HepG2 (cell line): ENCODE measurements around the gene UBE2B. TPM values are rescaled to one million over a fixed set of nuclear protein-coding genes. Genes with fewer than 3 reads are reported as not detected.
A peak's percentile ranks its signal among the peaks of the same experiment; 100 is the strongest.

Experiments used
- CBX2 ChIP-seq, 2 experiments: fragments of 200-600 bp in 1 of 2; sonication (generic); formaldehyde crosslinking in 1 of 2; IDR thresholded peaks; 2 replicates each; pipeline versions ENCODE4 v1.7.0 to v1.8.1; 2018 to 2022; ENCODE audit warnings: low read depth in 2 of 2, low read length in 1 of 2, mild to moderate bottlenecking in 1 of 2, missing genetic modification reagents in 1 of 2
- HNF4G ChIP-seq, 2 experiments: sonication (generic) in 1 of 2; formaldehyde crosslinking in 1 of 2; IDR thresholded peaks; 2 replicates each; pipeline versions ENCODE4 v1.4.0 to v1.6.1; 2011 to 2020; ENCODE audit warnings: borderline replicate concordance in 2 of 2, low read depth in 2 of 2, mild to moderate bottlenecking in 2 of 2, low read length in 1 of 2, missing genetic modification reagents in 1 of 2, moderate library complexity in 1 of 2
- HOXA7 ChIP-seq: sonication (generic); formaldehyde crosslinking; IDR thresholded peaks from 2 replicates; pipeline ENCODE4 v1.8.1; 2022; ENCODE audit warnings: mild to moderate bottlenecking, missing genetic modification reagents, moderate library complexity
- ISX ChIP-seq: sonication (generic); formaldehyde crosslinking; conservative IDR thresholded peaks from 2 replicates; pipeline ENCODE4 v1.5.0; 2020; ENCODE audit warnings: missing genetic modification reagents
- MZF1 ChIP-seq: sonication (generic); formaldehyde crosslinking; IDR thresholded peaks from 2 replicates; pipeline ENCODE4 v1.8.1; 2023; ENCODE audit warnings: mild to moderate bottlenecking, missing genetic modification reagents, borderline replicate concordance
- TCF12 ChIP-seq, 2 experiments: fragments of 450-650 bp in 1 of 2; sonication (generic) in 1 of 2; formaldehyde crosslinking in 1 of 2; IDR thresholded peaks; 2 replicates each; pipeline versions ENCODE4 v1.6.1 to v1.8.0; 2017 to 2022; ENCODE audit warnings: antibody characterized with exemption in 1 of 2, mild to moderate bottlenecking in 1 of 2, missing genetic modification reagents in 1 of 2, moderate library complexity in 1 of 2
- TCF7L2 ChIP-seq: IDR thresholded peaks from 2 replicates; pipeline ENCODE4 v1.6.1; 2011; ENCODE audit warnings: mild to moderate bottlenecking, low read depth, low read length, moderate library complexity
- ZBTB44 ChIP-seq: sonication (generic); formaldehyde crosslinking; IDR thresholded peaks from 2 replicates; pipeline ENCODE4 v1.4.0; 2020; ENCODE audit warnings: missing genetic modification reagents
- ZFP36L2 ChIP-seq: sonication (generic); formaldehyde crosslinking; IDR thresholded peaks from 2 replicates; pipeline ENCODE4 v1.4.0; 2020; ENCODE audit warnings: missing genetic modification reagents
- ZNF512B ChIP-seq: sonication (generic); formaldehyde crosslinking; IDR thresholded peaks from 2 replicates; pipeline ENCODE4 v1.5.1; 2020; ENCODE audit warnings: missing genetic modification reagents, mild to moderate bottlenecking, borderline replicate concordance
- ZSCAN20 ChIP-seq: sonication (generic); formaldehyde crosslinking; IDR thresholded peaks from 2 replicates; pipeline ENCODE4 v1.4.0; 2020; ENCODE audit warnings: missing genetic modification reagents, mild to moderate bottlenecking, borderline replicate concordance
- polyA plus RNA-seq, 8 experiments: library from polyadenylated mRNA; depleted of rRNA in 3 of 8; stranded (reverse) in 7 of 8; unstranded in 1 of 8; fragments of >200 nt; fragmentation: Illumina TruSeq in 4 of 8; extraction: Trizol in 4 of 8; gene quantifications; 2 replicates each; pipeline versions ENCODE4 v1.2.1 to v1.2.3, GENCODE V29; 2011 to 2016; ENCODE audit warnings: low read depth in 4 of 8, missing spikeins in 1 of 8, mixed read lengths in 1 of 8; ENCODE audit not compliant: insufficient read depth in 1 of 8
- total RNA-seq, 5 experiments: library from RNA; depleted of rRNA; stranded (reverse); fragments of >200 nt; fragmentation: Illumina TruSeq; extraction: Trizol; gene quantifications; 2 replicates each; pipeline ENCODE4 v1.2.3, GENCODE V29; 2016; ENCODE audit warnings: low read depth in 1 of 5
- TF ChIP-seq, protein P1 (sequence below): sonication (generic); formaldehyde crosslinking; IDR thresholded peaks from 2 replicates; pipeline ENCODE4 v1.4.0; 2020; ENCODE audit warnings: low read depth, mild to moderate bottlenecking, missing genetic modification reagents
- TF ChIP-seq, protein P2 (sequence below): sonication (generic); formaldehyde crosslinking; IDR thresholded peaks from 2 replicates; pipeline ENCODE4 v1.5.0; 2020; ENCODE audit warnings: mild to moderate bottlenecking, missing genetic modification reagents
- TF ChIP-seq, protein P3 (sequence below): sonication (generic); formaldehyde crosslinking; IDR thresholded peaks from 2 replicates; pipeline ENCODE4 v1.4.0; 2020; ENCODE audit warnings: missing genetic modification reagents, mild to moderate bottlenecking, borderline replicate concordance

UBE2B gene
- total and polyA plus RNA-seq, 2 of the 13 experiments (the other 11 are each of a cell fraction or from before 2014, with no cell fraction given): 25.2 to 56.0 TPM

- TF ChIP-seq, protein P1, sequence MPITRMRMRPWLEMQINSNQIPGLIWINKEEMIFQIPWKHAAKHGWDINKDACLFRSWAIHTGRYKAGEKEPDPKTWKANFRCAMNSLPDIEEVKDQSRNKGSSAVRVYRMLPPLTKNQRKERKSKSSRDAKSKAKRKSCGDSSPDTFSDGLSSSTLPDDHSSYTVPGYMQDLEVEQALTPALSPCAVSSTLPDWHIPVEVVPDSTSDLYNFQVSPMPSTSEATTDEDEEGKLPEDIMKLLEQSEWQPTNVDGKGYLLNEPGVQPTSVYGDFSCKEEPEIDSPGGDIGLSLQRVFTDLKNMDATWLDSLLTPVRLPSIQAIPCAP: no peak
- no peak for TF ChIP-seq ZNF512B (CRISPR knock-in tag)
- TF ChIP-seq HOXA7 (CRISPR knock-in tag): no peak
- no peak for TF ChIP-seq TCF7L2
- no peak for TF ChIP-seq MZF1 (CRISPR knock-in tag)
- TF ChIP-seq, protein P2, sequence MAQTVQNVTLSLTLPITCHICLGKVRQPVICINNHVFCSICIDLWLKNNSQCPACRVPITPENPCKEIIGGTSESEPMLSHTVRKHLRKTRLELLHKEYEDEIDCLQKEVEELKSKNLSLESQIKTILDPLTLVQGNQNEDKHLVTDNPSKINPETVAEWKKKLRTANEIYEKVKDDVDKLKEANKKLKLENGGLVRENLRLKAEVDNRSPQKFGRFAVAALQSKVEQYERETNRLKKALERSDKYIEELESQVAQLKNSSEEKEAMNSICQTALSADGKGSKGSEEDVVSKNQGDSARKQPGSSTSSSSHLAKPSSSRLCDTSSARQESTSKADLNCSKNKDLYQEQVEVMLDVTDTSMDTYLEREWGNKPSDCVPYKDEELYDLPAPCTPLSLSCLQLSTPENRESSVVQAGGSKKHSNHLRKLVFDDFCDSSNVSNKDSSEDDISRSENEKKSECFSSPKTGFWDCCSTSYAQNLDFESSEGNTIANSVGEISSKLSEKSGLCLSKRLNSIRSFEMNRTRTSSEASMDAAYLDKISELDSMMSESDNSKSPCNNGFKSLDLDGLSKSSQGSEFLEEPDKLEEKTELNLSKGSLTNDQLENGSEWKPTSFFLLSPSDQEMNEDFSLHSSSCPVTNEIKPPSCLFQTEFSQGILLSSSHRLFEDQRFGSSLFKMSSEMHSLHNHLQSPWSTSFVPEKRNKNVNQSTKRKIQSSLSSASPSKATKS (CRISPR knock-in tag): 0 out of 2 replicates have a peak, but pooled peaks have one; percentile 21
- TF ChIP-seq ZSCAN20: no peak; the same call in 1 of the 2 replicates
- no peak; the same call in 1 of the 2 replicates for TF ChIP-seq ZFP36L2 (CRISPR knock-in tag)
- TF ChIP-seq ZBTB44 (CRISPR knock-in tag): peak; percentile 90
- TF ChIP-seq ISX (CRISPR knock-in tag): no peak; the same call in 1 of the 2 replicates
- TF ChIP-seq HNF4G (IDR thresholded peaks at IDR 0.05; ENCODE audit: borderline replicate concordance, low read depth, low read length): no peak
- no peak for TF ChIP-seq HNF4G (CRISPR knock-in tag; IDR thresholded peaks at IDR 0.05; ENCODE audit: borderline replicate concordance, low read depth)
- no peak for TF ChIP-seq CBX2 (IDR thresholded peaks at IDR 0.05; ENCODE audit: low read depth, low read length)
- no peak for TF ChIP-seq CBX2 (CRISPR knock-in tag; IDR thresholded peaks at IDR 0.05; ENCODE audit: low read depth)
- TF ChIP-seq, protein P3, sequence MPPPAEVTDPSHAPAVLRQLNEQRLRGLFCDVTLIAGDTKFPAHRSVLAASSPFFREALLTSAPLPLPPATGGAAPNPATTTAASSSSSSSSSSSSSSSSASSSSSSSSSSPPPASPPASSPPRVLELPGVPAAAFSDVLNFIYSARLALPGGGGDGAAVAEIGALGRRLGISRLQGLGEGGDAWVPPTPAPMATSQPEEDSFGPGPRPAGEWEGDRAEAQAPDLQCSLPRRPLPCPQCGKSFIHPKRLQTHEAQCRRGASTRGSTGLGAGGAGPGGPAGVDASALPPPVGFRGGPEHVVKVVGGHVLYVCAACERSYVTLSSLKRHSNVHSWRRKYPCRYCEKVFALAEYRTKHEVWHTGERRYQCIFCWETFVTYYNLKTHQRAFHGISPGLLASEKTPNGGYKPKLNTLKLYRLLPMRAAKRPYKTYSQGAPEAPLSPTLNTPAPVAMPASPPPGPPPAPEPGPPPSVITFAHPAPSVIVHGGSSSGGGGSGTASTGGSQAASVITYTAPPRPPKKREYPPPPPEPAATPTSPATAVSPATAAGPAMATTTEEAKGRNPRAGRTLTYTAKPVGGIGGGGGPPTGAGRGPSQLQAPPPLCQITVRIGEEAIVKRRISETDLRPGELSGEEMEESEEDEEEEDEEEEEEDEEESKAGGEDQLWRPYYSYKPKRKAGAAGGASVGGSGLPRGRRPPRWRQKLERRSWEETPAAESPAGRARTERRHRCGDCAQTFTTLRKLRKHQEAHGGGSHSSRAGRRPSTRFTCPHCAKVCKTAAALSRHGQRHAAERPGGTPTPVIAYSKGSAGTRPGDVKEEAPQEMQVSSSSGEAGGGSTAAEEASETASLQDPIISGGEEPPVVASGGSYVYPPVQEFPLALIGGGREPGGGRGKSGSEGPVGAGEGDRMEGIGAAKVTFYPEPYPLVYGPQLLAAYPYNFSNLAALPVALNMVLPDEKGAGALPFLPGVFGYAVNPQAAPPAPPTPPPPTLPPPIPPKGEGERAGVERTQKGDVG (CRISPR knock-in tag): 0 out of 2 replicates have a peak, but pooled peaks have one; percentile 3
- TF ChIP-seq TCF12 (IDR thresholded peaks at IDR 0.05): no peak
- no peak for TF ChIP-seq TCF12 (CRISPR knock-in tag; IDR thresholded peaks at IDR 0.05)
Measured at GRCh38 chr5:134370871-134371833, at the start of gene UBE2B (continued).
